Activated CD4-positive, alpha-beta T cell treated with anti-CD3 and anti-CD28 coated beads, Interleukin-2, amount 50 U/mL, for 1 hour (primary cell): ENCODE results near the gene TMPRSS7.

Source experiments
- DNase-seq: peaks from one replicate; pipeline ENCODE4 v3.0.0-alpha.2; 2020

TMPRSS7 gene

GRCh38 chr3:112130638-112130993 lies 96.1 kb downstream of the TMPRSS7 start:
- DNase-seq: no peak
